HG03520 (cell line): ENCODE measurements around the gene PIK3R6.

ENCODE experiments used
- ATAC-seq: cut with Tn5 transposase; IDR thresholded peaks from one replicate; pipeline ENCODE4 v1.9.1; 2021; ENCODE audit warnings: mild to moderate bottlenecking, moderate library complexity; ENCODE audit not compliant: unreplicated experiment

Gene PIK3R6

GRCh38 chr17:8867361-8867981 is at the start of gene PIK3R6:
TSS of gene PIK3R6 (minus strand) at chr17:8867674. CDS start at chr17:8849794, 17,880 bp downstream.
- no peak for ATAC-seq

DNA sequence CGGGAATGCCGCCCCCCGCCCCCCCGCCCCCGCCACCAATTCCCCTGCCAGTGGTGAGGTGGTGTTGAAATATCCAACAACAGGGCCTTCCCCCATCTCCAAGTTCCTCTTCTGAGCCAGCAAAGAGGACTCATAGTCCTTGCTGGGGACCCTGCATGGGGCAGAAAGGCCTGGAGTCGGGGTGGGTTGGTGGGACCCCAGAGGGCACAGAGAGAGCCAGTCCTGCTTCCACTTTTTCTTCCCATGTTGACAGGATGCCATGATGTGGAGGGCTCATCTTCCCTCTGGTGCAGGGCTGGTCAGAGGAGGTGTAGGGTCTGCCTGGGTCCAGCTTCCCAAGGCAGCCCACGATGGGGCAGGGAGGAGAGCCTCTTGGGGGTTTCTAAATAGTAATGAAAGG is 49.0 kb upstream of the PIK3R6 start:
- no peak for ATAC-seq

DNA sequence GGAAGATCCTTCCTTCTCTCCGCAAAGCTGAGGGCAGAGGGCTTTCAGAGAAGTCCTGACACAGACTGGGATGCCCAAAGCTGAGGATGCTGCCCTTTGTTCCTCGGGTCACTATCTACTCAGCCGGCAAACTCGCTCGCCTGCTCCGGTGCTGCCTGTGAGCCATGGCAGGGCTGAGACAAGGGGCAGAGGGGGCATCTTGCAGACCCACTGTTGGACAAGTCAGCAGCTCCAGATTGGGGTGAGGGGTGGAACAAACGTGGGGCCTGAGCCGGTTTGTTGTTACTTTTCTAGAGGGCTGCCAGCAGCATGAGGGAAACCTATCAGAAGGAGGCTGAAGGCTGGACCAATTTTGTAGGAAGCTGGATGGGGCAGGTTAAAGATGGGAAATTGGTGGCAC is 47.1 kb upstream of the PIK3R6 start:
- ATAC-seq, result no peak

DNA sequence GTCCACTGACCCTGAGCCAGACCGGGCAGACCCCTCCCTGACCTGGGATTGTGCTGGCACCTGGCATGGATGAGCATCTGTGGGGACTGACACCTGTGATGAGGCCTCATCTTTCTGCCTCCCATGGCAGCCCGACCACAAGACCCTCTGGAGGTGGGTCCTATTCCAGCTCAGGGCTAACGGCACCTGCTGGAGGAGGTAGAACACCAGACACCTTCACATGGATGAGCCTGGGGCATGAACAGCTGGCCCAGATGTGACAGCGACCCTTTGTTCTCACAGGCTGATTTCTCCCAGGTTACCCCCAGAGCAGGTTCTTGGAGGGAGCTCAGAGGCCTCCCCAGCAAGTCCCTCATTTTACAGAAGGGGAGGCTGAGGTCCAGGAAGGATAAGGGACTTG is 46.4 kb upstream of the PIK3R6 start:
- no peak for ATAC-seq

DNA sequence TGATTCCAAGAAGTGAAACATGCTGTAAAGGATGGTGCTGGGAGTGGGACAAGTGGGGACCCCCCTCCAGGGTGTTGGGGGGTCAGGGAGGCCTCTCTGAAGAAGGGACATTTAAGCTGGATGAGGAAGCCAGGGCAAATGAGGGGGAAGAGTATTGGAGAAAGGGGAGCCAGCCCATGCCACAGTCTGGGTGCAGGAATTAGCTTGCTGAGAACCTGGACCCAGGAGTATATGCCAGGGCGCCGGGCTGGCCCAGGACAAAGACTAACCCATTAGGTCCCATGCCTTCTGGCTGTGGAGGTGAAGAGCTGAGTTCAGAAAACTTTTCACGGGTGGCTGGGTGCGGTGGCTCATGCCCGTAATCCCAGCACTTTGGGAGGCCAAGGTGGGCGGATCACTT is 45.6 kb upstream of the PIK3R6 start:
- ATAC-seq, result no peak

GRCh38 chr17:8912084-8912981 is 44.9 kb upstream of the PIK3R6 start:
- no peak for ATAC-seq

GRCh38 chr17:8910969-8911604 is 43.6 kb upstream of the PIK3R6 start:
- ATAC-seq, result no peak

DNA sequence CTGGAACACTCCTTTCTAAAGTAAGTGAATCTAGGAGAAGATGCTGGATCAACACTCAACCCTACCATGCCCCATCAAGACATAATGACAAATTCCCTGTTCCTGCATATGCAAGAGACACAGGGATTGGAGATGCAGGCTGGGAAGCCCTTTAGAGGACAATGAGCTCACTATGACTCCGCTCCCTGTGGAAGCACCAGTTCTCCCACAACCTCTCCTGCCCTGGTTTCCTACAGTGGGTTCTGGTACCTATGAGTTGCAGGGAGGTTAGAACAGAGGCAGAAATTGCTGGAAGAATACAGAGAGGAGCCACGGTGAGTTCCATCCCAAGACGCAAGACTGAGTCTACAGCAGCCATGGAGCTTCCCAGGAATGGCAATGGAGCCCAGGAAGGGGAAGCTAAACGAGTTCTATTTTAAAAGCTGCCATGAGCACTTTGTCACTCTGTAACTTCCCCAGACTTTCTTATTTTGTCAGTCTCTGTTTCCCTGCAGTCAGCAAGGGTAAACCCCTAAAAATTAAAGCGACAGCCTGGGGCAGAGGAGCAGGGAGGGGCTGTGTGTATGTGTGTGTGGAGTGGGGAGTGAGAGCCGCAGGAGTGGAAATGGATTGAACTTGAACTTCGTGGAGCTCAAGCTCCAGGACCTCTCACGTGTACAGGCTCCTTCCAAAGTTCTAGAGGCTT is 42.3 kb upstream of the PIK3R6 start:
- no peak for ATAC-seq

DNA sequence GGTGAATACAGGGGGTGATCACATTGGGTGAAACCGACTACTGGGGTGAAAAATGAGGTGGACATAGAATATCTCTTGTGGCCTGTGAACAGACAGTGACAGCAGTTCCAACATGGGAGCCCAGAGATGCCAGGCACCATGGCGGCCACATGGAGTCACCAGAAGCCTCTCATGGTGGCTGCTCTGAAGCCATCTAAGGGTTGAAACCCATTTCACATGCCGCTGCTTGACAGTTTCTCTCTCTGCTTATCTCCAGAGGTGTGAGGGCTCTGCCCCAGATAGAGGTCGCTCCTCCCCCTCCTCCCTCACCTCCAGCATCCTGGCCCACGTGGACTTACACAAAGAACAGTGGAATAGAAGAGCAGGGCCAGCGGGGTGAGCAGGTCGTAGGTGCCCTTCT is 37.9 kb upstream of the PIK3R6 start:
- ATAC-seq, result no peak

DNA sequence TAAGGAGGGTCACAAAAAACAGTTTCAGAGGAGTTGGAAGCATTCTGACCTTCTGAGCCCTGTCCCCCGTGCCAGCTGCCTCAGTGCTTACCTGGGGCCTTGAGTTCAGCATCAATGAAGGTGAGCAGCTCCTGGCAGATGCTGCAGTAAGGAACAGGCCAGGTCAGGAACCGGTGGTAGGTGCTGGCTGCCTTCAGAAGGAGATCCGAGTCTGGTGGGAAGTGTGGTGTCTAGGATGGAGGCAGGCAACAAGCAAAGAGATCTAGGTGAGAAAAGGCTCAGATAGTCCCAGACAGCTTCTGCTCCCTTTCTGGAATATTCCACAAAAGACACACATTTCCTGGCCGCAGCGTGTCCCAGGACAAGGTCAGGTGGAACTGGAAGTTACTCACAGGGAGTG is 37.2 kb upstream of the PIK3R6 start:
- no peak for ATAC-seq

- ATAC-seq, result no peak
Measured at GRCh38 chr17:8904201-8904600, 36.7 kb upstream of the PIK3R6 start.

DNA sequence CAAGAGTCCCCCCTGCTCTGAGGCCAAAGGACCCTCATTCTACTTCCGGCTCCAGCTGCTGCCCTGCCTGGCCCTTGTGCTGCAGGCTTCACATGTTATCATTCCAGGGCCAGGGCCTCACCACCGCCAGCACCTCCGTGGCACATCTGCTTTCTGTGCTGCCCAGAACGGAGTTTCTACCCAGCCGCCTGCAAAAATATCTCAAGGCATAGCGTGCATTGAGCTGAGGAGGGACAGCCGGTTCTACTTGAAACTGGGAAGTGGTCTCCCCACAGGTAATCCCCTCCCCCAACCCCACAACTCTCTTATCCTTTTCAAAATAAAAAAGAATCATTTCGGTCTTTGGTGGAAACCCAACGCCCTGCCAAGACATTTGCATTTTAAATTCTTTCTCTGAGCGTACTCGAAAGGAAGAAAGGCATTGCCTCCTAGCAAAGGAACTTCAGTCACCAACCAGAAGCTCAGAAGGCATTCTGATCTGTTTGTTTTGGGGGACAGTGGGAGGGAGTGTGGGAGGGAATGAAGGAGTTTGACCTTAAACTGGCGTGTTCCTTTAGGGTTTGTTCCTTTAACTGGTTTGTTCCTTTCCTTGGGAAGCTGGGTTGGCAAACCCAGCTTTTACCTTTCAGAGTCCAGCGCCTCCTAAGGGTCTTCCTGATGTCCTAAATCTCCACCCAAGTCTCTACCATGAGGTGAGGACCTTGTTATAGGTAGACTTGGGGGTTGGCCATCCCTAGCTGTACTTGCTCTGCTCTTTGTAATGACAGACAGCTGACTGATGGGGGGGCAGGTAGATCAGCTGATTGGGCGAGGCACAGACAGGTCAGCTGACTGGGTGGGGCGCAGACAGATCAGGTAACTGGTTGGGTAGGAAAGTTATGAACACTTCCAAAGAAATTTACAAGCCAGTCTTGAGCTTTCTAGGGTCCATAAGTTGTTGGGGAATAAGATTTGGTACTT is 33.4 kb upstream of the PIK3R6 start:
- no peak for ATAC-seq

- no peak for ATAC-seq
Measured at GRCh38 chr17:8900207-8900606, 32.7 kb upstream of the PIK3R6 start.

DNA sequence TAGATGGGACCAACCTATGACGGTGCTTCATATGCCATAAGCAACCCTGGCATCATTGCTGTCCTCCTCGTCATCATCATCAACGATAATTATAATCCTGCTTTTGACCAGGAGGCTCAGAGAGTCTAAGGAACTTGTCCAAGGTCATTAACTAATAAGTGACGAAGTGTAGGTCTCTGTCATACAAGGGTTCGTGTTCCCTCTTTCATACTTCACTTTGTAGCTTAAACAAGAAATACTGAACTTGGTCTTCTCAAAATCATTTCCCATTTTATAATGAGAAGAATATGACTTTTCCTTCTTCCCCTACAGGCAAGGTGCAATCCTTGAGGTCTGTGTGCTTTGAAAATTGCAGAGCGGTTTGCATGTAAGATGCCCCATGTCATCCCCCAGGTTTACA is 31.2 kb upstream of the PIK3R6 start:
- ATAC-seq, result no peak

DNA sequence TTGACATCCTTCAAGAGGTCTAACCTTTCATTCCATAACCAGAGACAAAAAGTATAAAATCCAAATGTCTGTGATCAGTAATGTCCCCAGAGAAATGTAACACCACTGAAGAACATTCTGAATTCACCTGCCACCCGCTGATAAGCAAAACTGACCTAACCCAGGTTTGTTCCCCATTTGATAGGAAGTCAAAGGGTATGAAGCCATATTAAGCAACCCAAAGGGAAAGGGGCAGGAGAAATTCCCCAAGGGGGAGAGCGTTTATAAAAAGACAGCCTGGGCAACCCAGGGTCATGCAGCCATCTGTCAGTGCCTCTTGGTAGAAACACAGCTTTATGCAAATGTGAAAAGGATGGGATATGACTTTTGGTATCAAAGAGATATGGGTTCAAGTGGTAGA is 30.7 kb upstream of the PIK3R6 start:
- no peak for ATAC-seq

DNA sequence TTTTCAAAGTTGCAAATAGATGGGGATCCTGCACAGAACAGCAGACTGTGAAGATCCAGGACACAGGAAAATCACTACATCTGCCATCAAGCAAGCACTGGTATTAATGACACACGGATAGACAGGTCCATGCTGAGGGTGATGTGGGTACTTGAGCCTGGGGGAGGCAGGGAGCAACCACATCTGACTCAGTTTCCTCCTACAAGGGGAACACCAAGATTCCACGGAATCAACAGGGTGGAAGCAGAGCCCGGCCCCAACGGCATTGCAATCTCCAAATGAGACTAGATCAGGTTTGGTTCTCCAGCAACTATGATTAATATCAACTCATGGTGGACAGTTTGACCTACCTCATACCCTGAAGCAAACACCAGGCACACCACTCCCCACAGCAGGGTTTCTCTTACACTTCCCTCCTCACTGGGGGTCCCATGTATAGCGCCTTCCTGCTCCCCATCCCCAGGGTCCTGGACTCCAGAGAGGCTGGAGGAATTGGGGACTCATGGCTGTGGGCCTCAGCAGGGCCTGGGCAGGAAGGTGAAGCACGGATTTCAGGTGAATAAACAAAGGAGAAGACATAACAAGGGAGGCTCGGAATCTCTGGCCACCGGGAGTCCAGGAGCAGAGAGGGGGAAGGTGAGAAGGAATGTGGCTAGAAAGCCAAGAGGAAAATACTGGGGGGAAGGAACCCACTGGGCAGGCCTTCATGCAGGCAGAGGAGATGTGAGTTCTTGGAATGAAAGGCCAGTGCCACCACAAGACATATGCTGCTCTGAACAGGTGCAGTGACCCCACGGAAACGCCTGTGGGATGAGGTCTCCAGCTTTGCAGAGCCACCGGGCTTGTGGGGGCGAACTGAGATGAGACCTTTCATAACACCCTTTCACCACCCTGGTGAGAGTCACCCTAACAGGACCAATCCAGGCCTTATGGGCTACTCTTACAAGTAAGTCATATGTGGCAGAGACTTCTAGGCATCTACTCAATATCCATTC is 29.5 kb upstream of the PIK3R6 start:
- ATAC-seq, result no peak

DNA sequence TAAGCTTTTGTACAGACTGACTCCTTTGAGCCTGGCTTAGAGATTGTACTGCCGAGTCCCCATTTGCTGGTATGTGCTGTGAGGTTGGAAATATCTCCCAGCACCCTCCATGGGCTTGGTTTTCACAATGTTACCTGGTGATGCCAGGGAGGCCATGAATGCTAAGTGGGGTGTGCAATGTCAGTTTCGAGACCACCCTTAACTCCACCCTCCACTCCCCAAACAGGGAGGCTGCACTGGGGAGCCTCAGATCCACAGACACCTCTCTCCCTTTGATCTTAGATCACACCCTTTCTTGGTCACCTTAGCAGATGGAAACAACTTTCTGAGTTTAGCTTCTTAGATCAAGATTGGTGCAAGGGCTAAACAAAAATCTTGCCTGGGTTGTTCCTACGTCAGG is 28.6 kb upstream of the PIK3R6 start:
- no peak for ATAC-seq

GRCh38 chr17:8894673-8895578 is 27.5 kb upstream of the PIK3R6 start:
- no peak for ATAC-seq
